Glomerular endothelial cell (primary cell): ENCODE data around the gene MIDN. TPM values are rescaled to one million over a fixed set of nuclear protein-coding genes. Genes with fewer than 3 reads are reported as not detected.
"Not testable (repeated sequence)": the region's sequence is repeated elsewhere in the genome, so short reads cannot be mapped to it uniquely, and the experiment has no call there.

ENCODE experiments used
- DNase-seq: peaks from one replicate; pipeline ENCODE4 v3.0.0-alpha.2; 2011; ENCODE audit warnings: low read depth, low spot score; ENCODE audit errors: extremely low read depth
- total RNA-seq: library from RNA; depleted of rRNA; stranded (reverse); fragments of >200 nt; gene quantifications from 2 replicates; pipeline ENCODE4 v1.2.3, GENCODE V29; 2015

MIDN gene
- total RNA-seq, 1 donor from 2014 or later = 78.7 TPM

DNA sequence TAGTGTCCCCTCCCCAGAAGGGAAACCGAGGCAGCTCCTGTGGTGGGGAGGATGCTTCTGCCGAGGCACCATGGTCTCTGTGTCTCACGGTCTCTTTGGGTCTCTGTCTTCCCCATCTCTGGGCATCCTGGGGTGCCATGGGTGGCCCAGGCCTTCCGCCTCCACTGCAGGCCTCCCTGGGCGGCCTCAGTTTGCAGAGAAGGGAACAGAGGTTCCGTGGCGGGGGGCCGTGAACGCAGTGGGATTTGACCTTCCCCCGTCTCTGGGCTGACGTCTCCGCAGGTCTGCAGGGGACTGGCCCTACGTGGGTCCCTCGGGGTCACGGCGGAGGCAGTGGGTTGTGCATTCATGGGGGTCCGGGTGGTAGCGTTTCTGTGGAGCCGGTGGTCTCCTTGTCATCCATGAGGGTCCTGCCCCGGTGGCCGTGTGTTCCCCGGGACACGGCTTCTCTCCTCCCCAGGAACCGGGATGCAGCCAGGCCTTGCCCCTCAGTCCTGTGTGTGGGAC is 41.9 kb downstream of the MIDN start:
- DNase-seq = no peak

DNA sequence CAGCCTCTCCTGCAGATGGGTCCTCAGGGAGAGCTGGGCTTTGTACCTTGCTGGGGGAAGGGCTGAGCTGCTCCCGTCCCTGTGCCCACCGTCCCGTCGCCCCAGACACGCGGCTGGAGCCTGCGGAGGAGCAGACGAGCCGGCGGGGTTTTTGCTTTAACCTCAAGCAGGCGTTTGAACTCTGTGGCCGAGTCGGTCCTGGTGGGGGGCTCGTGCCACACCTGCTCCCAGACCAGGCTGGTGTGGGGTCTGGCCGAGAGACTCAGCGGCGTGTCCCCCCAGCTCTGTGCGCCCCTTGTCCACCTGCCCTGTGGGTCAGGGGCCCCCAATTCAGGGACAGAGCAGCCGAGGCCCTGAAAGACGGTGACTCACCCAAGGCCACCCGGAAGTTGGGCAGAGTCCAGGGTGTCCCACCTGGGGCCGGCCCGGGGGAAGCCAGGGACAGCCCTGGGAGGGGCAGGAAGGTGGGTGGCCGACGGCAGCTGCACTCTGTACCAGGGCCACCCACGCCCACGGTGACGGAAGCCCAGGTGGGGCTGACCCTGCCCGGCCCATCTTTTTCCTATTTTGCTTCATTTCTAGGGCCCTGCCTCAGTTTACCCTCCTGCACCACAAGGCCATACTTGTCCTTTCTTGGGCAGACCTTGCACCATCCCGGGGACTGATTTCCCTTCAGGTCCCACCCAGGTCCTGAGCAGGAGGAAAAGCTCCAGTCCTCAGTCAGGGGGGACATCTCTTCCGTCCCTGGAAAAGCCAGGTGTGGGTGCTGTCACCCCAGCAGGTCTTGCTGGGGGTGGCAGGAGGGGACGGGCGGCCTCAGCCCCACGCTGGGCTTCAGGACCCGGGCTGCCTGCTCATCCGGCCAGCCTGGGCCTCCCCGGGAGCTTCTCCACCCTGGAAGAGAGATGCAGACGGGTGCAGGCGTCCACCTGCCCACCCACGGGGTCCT is 42.6 kb downstream of the MIDN start:
- no peak for DNase-seq

DNA sequence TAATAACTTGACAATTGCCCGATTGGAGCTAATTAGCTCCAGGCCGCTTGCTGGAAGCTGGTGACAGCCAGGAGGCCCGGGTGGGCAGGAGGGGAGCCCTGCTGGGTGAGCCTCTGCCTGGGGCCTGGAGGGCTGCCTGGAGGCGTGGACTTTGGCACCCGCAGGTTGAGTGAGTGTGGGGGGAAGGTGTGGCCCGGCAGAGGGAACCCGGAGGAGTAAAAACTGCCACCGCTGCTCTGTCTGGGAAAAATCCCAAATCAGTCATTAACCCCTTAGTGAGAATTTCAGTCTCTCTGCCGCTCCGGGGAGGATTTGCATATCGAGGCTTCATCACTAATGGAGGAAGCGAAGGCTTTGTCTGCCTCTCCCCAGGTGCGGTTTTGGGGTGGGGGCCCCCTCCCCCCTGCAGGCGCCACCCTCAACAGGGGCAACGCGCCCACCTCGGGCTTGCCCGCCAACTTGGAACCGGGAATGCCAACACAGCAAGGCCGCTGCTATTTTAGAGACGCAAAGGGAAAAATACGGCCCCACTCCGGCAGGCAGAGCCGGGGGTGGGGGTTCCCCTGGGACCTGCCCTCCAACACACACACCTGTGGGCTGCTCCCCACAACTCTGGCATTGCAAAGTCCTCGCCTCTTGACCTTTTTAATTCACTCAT is 43.5 kb downstream of the MIDN start:
- DNase-seq = no peak

DNA sequence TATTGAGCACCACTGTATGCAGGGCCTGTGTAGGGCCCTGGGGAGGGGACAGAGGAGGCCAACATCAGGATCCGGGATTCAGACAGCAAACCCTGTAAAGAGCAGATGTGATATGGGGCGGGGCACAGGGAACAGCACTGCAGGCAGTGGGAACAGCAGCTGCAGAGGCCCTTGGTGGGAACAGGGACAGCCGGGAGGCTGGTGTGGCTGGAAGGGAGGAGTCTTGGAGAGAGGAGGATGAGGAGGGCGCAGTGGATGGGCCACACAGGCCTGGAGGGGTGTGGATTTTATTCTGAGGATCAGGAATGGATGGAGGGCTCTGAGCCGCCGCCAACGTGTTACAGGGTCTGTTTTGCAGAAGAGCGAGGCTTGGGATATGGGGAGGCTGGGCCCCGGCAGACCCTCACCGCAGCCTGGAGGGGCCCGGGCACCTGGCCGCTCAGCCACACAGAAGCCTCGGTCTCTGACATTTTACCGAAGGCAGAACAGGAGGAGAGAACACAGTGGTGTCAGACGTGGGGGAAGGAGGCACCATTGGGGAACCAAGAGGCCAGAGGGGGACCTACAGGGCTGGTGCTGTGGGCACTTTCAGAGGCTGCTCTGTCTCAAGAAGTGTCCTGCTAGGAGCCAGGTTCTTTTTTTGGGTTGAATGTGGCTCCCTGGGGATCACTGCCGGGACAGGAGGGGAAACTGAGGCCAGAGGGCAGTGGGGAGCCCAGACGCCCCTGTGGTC is 44.2 kb downstream of the MIDN start:
- no peak for DNase-seq

DNA sequence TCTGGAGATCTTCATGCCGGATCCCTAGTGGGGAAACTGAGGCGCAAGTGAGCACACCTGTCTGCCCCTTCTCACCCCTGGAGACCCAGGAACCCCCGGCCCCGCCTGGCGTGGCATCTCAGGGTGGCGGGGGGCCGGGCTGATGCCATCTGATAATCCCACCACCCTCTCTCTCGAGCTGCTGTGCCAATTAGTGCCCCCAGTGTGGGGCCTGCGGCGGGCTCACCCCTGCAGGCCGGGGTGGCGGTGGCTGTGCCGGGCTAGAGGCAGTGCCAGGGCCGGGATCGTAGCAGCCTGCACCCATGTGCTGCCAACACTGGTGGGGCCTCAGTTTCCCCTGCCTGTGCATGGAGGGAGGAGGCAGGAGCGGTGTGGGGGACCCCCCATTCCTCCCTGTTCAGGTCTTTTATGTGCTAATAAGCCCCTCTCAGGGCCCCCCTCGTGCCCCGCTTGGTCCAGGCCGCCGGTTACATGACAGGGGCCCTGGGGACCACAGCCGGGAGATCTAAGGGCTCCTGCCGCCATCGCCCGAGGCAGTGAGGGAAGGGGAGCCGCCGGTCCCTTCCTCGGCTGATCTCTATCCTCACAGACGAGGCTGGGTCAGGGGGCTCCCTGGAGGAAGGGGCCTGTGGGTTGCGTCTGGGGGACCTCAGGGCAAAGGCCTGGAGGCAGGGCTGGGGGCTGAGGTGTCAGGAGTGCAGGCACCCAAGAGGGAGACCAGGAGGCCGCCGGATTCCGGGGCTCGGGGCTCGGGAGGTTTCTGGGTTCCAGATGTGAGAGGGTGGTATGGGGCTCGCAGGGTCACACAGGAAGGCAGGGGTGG is 45.6 kb downstream of the MIDN start:
- no peak for DNase-seq

DNA sequence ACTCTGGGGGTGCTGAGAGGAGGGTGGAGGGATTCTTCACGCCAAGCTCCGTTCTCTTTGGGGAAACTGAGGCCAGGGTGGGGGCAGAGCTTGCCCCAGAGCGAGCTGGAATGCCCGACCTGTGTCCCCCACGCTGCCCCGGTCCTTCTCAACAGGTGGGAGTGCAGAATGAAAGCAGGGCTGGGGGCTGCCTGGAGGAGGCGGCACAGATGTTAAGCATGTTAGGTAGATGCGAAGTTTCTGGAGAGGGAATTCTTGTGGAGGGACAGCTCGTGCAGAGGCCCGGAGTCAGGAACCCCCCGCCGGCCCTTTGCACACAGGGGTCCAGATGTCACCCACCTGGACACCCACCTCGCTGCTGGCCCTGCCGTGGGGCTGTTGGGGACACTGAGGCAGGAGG is 46.3 kb downstream of the MIDN start:
- DNase-seq = no peak

DNA sequence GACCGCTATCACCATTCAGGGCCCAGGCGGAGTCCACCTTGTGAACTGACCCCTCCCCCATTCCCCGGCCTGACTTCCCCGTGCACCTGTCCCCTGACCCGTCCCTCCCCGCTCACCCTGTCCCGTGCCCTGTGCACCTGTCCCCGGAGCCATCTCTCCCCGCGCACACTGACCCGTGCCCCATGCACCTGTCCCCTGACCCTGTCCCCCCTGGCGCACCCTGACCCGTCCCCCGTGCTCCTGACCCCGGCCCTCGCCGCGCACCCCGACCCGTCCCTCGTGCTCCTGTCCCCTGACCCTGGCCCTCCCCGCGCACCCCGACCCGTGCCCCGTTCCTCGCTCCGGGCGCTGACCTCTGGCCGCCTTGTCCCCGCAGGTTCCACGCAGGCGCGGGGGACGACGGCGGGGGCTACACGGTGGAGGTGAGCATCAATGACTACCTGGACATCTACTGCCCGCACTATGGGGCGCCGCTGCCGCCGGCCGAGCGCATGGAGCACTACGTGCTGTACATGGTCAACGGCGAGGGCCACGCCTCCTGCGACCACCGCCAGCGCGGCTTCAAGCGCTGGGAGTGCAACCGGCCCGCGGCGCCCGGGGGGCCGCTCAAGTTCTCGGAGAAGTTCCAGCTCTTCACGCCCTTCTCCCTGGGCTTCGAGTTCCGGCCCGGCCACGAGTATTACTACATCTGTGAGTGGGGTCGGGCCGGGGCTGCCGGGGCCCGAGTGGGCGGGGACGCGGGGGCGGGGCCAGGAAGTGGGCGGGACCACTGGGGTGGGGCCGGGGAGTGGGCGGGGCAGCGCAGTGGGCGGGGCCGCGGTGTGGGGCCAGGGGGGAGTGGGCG is 47.0 kb downstream of the MIDN start:
- DNase-seq = no peak

DNA sequence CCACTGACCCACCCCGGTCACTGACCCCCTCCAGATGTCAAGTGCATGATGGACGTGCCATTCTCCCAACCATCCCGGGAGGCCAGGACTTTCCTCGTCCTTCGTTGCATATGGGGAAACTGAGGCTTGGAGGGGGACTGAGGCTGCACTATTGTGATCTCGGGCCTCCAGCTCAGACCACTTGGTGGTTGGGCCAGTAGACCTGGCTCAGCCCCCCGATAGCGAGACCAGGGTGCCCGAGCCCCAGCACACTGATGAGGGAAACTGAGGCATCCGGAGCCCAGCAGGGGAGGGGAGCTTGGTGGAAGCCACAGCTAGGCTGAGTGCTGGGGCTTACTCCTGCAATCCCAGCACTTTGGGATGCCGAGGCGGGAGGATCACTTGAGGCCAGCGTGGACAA is 47.7 kb downstream of the MIDN start:
- no peak for DNase-seq

DNA sequence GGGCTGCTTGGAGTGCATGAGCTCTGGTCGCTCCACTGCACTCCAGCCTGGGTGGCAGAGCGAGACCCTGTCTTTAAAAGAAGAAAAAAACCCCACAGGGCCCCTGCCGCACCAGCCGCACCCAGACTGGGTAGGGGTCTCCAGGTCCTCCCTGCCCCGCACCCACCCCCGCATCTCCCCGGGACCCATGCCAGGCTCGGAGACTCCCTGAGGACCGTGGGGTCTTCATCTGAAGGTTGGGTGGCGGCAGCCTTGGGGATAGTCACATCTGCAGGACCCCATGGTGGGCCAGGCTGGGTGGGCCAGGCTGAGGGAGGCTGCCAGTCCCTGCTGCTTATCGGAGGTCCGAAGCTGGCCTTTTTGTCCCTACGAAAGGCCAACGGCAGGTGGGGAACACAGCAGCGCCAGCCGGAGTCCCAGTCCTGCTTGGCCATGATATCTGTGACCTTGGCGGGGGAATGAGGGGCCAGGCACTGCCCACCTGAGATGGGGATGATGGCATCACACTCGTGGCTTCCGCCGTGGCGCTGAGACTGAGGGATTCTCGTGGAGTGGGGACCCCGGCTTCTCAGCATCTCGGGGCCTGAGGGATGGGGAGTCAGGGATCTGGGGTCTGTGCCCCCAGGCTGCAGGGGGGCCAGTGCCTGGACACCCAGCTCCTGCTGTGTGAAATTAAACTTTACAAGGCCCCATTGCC is 48.3 kb downstream of the MIDN start:
- DNase-seq = no peak

DNA sequence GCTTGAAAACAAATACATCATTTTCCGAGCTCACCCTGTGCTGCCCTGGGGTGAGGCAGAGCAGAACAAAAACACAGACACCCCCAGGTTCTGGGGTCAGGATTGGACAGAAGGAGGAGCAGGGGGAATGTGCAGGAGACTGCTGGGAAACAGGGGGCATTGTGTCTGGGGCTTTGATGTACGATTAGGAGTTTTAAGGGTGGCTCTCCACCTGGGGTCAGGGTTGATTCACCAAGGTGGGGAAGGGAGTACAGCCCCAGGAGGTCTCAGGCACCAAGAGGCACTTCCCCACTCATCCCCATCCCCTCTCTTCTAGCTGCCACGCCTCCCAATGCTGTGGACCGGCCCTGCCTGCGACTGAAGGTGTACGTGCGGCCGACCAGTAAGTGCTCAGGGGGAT is 49.9 kb downstream of the MIDN start:
- no peak for DNase-seq

DNA sequence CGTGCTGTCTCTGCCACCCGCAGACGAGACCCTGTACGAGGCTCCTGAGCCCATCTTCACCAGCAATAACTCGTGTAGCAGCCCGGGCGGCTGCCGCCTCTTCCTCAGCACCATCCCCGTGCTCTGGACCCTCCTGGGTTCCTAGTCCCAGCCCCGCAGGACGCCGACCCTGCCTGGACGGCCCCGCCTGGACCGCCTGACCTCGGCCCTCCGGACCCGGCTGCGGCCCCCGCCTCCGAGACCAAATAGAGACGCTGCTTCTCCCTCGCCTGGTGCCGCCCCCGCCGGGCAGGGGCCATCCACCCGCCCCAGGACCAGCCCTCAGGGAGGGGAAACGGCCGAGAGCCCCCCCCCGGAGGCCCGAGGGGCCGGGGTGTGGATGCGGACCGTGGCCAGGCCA is 51.4 kb downstream of the MIDN start:
- no peak for DNase-seq

DNA sequence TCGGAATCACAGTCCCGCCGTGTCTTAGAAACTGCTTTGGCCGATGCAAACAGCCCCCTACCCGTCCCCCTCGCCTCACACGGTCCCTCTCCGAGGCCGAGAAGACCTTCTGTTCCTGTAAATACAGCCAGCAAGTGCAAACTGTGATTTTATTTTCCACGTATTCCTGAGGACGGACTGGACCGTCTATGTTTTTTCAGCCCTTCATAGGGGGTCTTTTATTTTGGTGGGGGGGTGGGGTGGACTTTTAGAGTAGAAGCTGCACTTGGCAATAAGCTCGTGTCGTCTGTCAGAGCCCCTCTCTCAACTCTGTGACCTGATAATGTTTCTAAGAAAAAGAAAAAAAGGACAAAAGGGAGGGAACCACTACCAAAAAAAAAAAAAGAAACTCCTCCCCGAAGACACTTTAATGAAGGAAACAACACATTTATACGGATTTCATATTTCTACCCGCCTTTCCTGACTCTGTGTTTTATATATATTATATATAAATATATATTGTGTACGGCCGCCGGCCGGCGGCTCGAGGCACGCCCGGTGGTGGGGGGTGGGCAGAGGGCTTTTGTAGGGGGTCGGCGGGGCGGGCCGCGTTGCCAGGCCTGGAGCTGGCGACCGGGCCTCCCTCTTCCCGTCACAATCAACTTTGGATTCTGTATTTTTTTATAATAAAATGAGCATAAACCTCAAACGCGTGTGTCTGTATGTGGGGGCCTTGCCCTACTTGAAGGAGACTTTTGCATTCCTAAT is 52.5 kb downstream of the MIDN start:
- no peak for DNase-seq

DNA sequence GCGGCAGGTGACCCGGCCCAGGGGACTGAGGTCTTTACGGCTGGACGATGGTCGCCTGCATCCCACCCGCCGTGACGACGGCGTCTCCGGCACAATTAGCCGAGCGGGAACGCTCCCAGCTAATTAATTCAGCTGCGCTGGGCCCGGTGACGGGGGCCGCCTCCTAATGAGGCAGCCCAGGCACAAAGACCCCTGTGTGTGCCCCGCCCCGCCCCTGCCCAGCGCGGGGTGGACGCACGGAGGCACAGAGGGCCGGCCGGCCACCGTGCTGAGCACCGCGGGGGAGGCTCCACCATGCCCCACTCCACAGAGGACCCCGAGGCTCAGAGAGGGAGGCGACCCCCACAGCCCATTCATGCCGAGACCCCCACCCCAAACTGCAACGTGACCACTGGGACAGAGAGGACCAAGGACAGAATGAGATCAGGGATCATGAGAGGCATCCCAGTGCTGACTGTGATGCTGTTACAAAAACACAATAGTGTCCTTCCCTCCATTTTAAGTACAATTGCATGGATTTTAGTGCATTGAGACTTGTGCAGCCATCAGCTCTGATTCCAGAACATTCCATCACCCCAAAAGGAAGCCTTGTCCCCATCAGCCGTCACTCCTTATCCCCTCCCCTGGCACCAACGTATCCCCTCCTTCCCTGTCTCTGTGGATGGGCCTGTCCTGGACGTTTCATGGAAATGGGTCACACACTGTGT is 54.3 kb downstream of the MIDN start:
- DNase-seq = no peak

DNA sequence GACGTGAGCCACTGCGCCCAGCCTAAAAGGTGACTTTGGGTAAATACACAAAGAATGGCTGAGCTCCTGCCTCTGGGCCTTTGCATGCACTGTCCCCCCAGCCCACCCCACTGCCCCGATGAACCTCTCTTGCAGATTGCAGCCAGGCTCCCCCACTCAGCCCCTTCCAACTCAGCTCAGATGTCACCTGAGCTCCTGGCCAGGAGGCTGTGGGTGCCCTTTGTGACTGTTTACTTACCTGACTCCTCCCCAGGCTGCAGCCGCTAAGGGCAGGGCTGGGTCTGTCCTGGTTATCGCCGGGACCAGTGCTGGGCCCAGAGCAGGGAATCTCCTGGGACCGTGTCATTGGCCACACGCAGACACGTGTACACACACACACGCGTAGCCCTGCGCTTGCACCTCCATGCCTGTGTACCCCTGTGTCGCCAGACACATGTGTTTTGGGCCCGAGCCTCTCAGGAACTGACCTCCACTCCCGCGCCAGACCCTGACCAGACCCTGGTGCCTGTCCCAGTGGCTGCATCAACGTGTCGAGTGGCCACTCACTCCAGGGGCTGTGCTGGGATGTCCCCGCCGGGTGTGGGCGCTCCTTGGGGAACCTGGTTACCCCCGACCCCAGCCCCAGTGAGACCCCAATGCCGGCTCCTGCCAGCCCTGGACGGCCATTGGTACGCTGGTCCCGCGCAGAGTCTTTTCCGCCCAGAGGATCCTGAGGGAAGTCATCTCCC is 56.0 kb downstream of the MIDN start:
- no peak for DNase-seq

DNA sequence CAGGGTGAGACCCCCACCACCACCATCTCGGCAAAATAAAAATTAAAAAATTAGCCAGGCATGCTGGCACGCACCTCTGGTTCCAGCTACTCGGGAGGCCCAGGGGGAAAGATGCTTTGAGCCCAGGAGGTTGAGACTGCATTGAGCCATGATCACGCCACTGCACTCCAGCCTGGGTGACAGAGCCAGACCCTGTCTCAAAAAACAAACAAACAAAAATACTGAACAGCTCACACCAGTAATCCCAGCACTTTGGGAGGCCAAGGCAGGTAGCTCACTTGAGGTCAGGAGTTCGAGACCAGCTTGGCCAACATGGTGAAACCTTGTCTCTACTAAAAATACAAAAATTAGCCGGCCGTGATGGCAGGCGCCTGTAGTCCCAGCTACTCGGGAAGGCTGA is 57.0 kb downstream of the MIDN start:
- not testable (repeated sequence) for DNase-seq

DNA sequence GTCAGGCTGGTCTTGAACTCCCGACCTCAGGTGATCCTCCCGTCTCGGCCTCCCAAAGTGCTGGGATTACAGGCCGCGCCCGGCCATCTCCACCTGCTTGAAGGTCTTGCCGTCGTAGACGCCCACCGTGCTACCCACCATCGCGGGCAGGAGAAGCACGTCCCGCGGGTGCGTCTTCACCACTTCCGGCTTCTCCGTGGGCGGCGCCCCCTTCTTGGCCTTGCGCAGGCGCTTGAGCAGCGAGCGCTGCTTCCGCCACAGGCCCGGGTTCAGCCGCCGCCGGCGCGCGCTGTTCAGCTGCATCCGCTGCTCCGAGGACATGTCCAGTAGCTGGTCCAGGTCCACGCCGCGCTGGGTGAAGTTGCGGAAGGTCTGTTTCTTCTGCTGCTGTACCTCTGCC is 58.9 kb downstream of the MIDN start:
- no peak for DNase-seq

DNA sequence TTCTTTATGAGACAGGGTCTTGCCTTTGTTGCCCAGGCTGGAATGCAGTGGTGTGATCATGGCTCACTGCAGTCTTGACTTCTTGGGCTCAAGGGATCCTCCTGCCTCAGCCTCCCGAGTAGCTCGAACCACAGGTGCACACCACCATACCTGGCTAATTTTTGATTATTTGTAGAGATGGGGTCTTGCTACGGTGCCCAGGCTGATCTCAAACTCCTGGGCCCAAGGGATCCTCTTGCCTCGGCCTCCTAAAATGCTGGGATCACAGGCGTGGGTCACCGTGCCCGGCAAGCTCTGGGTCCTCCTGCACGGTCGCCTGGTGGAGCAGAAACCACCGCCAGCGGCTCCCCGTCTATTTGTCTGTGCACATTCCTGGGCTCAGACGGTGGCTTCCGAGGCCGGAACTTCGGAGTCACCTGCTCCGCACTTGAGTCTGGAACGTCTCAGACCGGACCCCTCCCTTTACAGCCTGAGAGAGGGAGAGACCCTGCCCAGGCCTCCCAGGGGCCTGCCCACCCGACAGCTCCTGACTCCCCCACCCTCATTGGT is 59.4 kb downstream of the MIDN start:
- DNase-seq = no peak
